GM18526 (cell line): ENCODE data around the gene PRSS2.

Experiments used
- POLR2A ChIP-seq: IDR thresholded peaks from 3 replicates; pipeline ENCODE4 v1.6.1; 2011; ENCODE audit not compliant: insufficient read length; ENCODE audit errors: extremely low read depth

PRSS2 gene

GRCh38 chr7:142770661-142771352 is at the start of gene PRSS2:
Gene PRSS2, plus strand, starts transcription at chr7:142770970. Its CDS starts 13 bp downstream, at chr7:142770983.
- no peak for TF ChIP-seq POLR2A

- no peak for TF ChIP-seq POLR2A
Observed at GRCh38 chr7:142720986-142721385, 49.8 kb upstream of the PRSS2 start.

- TF ChIP-seq POLR2A, result no peak
Observed at GRCh38 chr7:142722248-142722794, 48.4 kb upstream of the PRSS2 start.

GRCh38 chr7:142733271-142733670 is 37.5 kb upstream of the PRSS2 start:
- TF ChIP-seq POLR2A, result no peak

- no peak for TF ChIP-seq POLR2A
Observed at GRCh38 chr7:142739923-142740492, 30.8 kb upstream of the PRSS2 start.

GRCh38 chr7:142740786-142741185 is 30.0 kb upstream of the PRSS2 start:
- TF ChIP-seq POLR2A, result no peak

- no peak for TF ChIP-seq POLR2A
Observed at GRCh38 chr7:142745091-142745635, 25.6 kb upstream of the PRSS2 start.

GRCh38 chr7:142745745-142746144 is 25.0 kb upstream of the PRSS2 start:
- TF ChIP-seq POLR2A, result no peak

GRCh38 chr7:142746264-142746663 is 24.5 kb upstream of the PRSS2 start:
- no peak for TF ChIP-seq POLR2A

- TF ChIP-seq POLR2A, result no peak
Observed at GRCh38 chr7:142749218-142749993, 21.4 kb upstream of the PRSS2 start, which contains the start of gene PRSS1. Gene PRSS1, plus strand, starts transcription at chr7:142749472. Its CDS starts 13 bp downstream, at chr7:142749485.

GRCh38 chr7:142750321-142750938 is 20.3 kb upstream of the PRSS2 start:
- no peak for TF ChIP-seq POLR2A

GRCh38 chr7:142752376-142753225 is 18.2 kb upstream of the PRSS2 start:
- no peak for TF ChIP-seq POLR2A

GRCh38 chr7:142753366-142753765 is 17.4 kb upstream of the PRSS2 start:
- TF ChIP-seq POLR2A, result no peak
